NOMO-1 treated with DMSO at 0.1 percent for 48 hours (cell line): ENCODE data around the gene SPRYD4.
A peak's percentile ranks its signal among the peaks of the same experiment; 100 is the strongest.

Source experiments
- DNase-seq: peaks from one replicate; lab custom pipeline; 2025; ENCODE audit not compliant: unreplicated experiment; lab: John Stamatoyannopoulos, UW

Gene SPRYD4

GRCh38 chr12:56520048-56520447 lies 51.7 kb downstream of the SPRYD4 start:
- no peak for DNase-seq

- DNase-seq = peak; percentile 41
These were observed 52.1 kb downstream of the SPRYD4 start for GRCh38 chr12:56520506-56520905.

- peak; percentile 23 for DNase-seq
These were observed 52.8 kb downstream of the SPRYD4 start for GRCh38 chr12:56521209-56521589.

- peak; percentile 67 for DNase-seq
These were observed 53.4 kb downstream of the SPRYD4 start, which contains the start of gene RBMS2 for GRCh38 chr12:56521590-56522371. Gene RBMS2, plus strand, starts transcription at chr12:56521820. Its CDS starts 204 bp downstream, at chr12:56522024.

- DNase-seq = no peak
These were observed 54.2 kb downstream of the SPRYD4 start for GRCh38 chr12:56522411-56523193.

GRCh38 chr12:56528846-56529245 lies 60.5 kb downstream of the SPRYD4 start:
- DNase-seq = no peak
